Keratinocyte (primary cell): ENCODE measurements around the gene DHTKD1. TPM values are rescaled to one million over a fixed set of nuclear protein-coding genes. Genes with fewer than 3 reads are reported as not detected.

Source experiments
- DNase-seq: peaks from one replicate; pipeline ENCODE4 v3.0.0-alpha.2; 2011; ENCODE audit warnings: low read depth, missing footprints, low spot score
- FAIRE-seq: peaks from 2 replicates; lab custom pipeline; 2011; peaks lifted over from hg19 to GRCh38; lab: Jason Lieb, UNC
- H2AFZ ChIP-seq: 2 replicates; pipeline ENCODE4 v1.6.0; 2012; ENCODE audit warnings: low read length, control low read depth, inconsistent platforms; ENCODE audit not compliant: control insufficient read depth
- H3K27ac ChIP-seq: 2 replicates; pipeline ENCODE4 v1.5.1; 2011; ENCODE audit warnings: low read length; ENCODE audit not compliant: control insufficient read depth, insufficient read depth
- H3K27me3 ChIP-seq: 3 replicates; pipeline ENCODE4 v1.6.0; 2011; ENCODE audit warnings: low read length; ENCODE audit not compliant: control insufficient read depth, insufficient read depth; ENCODE audit errors: extremely low read depth
- H3K36me3 ChIP-seq, 2 experiments: 2 replicates in 1 of 2; 3 replicates in 1 of 2; pipeline ENCODE4 v1.5.1; 2011; ENCODE audit warnings: low read length in 2 of 2, mild to moderate bottlenecking in 1 of 2; ENCODE audit not compliant: control insufficient read depth in 2 of 2, insufficient read depth in 2 of 2; ENCODE audit errors: extremely low read depth in 1 of 2
- H3K4me1 ChIP-seq: 3 replicates; pipeline ENCODE4 v1.5.1; 2011; ENCODE audit warnings: low read length; ENCODE audit not compliant: control insufficient read depth, insufficient read depth; ENCODE audit errors: extremely low read depth
- H3K4me2 ChIP-seq: 3 replicates; pipeline ENCODE4 v1.6.0; 2011; ENCODE audit warnings: low read depth, low read length; ENCODE audit not compliant: control insufficient read depth, insufficient read depth; ENCODE audit errors: extremely low read depth
- H3K4me3 ChIP-seq, 3 experiments: fragments of 200-600 bp in 1 of 3; sonication (generic) in 1 of 3; 2 replicates in 2 of 3; 3 replicates in 1 of 3; pipeline ENCODE4 v1.5.1; 2011 to 2016; ENCODE audit warnings: low read length in 3 of 3, mild to moderate bottlenecking in 3 of 3, control low read depth in 2 of 3, inconsistent platforms in 1 of 3, low read depth in 1 of 3, mixed read lengths in 1 of 3, mixed run types in 1 of 3, moderate library complexity in 1 of 3; ENCODE audit not compliant: control insufficient read depth in 2 of 3, insufficient read depth in 2 of 3; ENCODE audit errors: extremely low read depth in 1 of 3
- H3K79me2 ChIP-seq: 2 replicates; pipeline ENCODE4 v1.6.0; 2012; ENCODE audit warnings: low read length; ENCODE audit not compliant: control insufficient read depth, insufficient read depth
- H3K9ac ChIP-seq: 3 replicates; pipeline ENCODE4 v1.6.0; 2011; ENCODE audit warnings: low read length; ENCODE audit not compliant: control insufficient read depth, insufficient read depth; ENCODE audit errors: extremely low read depth
- H3K9me1 ChIP-seq: 3 replicates; pipeline ENCODE4 v1.6.0; 2011; ENCODE audit warnings: low read length; ENCODE audit not compliant: control insufficient read depth, insufficient read depth; ENCODE audit errors: extremely low read depth
- H3K9me3 ChIP-seq: 2 replicates; pipeline ENCODE4 v1.5.1; 2012; ENCODE audit warnings: low read depth, low read length; ENCODE audit not compliant: control insufficient read depth
- H4K20me1 ChIP-seq: 3 replicates; pipeline ENCODE4 v1.6.0; 2011; ENCODE audit warnings: low read length; ENCODE audit not compliant: control insufficient read depth, insufficient read depth; ENCODE audit errors: extremely low read depth
- CTCF ChIP-seq, 3 experiments: IDR thresholded peaks in 1 of 3; conservative IDR thresholded peaks in 1 of 3; optimal IDR thresholded peaks in 1 of 3; 2 replicates in 2 of 3; 3 replicates in 1 of 3; pipeline versions ENCODE3 to v1.5.1; 2011; ENCODE audit warnings: low read length in 3 of 3, mild to moderate bottlenecking in 3 of 3, moderate library complexity in 2 of 3, control low read depth in 1 of 3, inconsistent platforms in 1 of 3; ENCODE audit not compliant: insufficient read depth in 2 of 3; ENCODE audit errors: extremely low read depth in 1 of 3
- EZH2 ChIP-seq: IDR thresholded peaks from one replicate; pipeline ENCODE4 v1.6.1; 2012; ENCODE audit warnings: inconsistent platforms, mild to moderate bottlenecking, low read length, moderate library complexity
- dilution Hi-C: fragments of 300-500 bp; cut with MboI; formaldehyde crosslinking; loops from one replicate; pipeline ENCODE4 v1.7.0; 2020; ENCODE audit warnings: low sequenced_read_pairs; ENCODE audit not compliant: extremely low pct_ligation_motif_present
- polyA plus RNA-seq, 5 experiments: library from polyadenylated mRNA; depleted of rRNA in 3 of 5; stranded (reverse) in 3 of 5; stranded (forward) in 1 of 5; unstranded in 1 of 5; fragments of >200 nt; gene quantifications; 1 replicate in 1 of 5; 2 replicates in 3 of 5; 3 replicates in 1 of 5; pipeline versions ENCODE4 v1.2.1 to v1.2.3, GENCODE V29; 2011 to 2012; ENCODE audit warnings: missing spikeins in 2 of 5, low read depth in 1 of 5, low replicate concordance in 1 of 5

The DHTKD1 gene
- polyA plus RNA-seq, 1 donor (not counting 4 experiments of a cell fraction or from before 2014, with no cell fraction given): 12.8 TPM

- DNase-seq: no peak
- TF ChIP-seq CTCF (optimal IDR thresholded peaks at IDR 0.05 in 1 of 3, IDR thresholded peaks at IDR 0.05 in 1 of 3, conservative IDR thresholded peaks at IDR 0.05 in 1 of 3; ENCODE audit: extremely low read depth in 1 of 3, insufficient read depth in 2 of 3, low read length in 3 of 3) (no peak), EZH2 (no peak)
- Histone ChIP-seq H3K9me3 (no peaks in the 10 kb centered on the region), H3K4me3 (no peak overlapping the region), H3K79me2 (no peaks in the 10 kb centered on the region), H3K27me3 (no peaks in the 10 kb centered on the region), H3K9ac (no peak overlapping the region), H3K4me2 (no peak overlapping the region), H3K4me1 (no peaks in the 10 kb centered on the region), H4K20me1 (peaks cover 2% of the 10 kb centered on the region), H3K27ac (no peak overlapping the region), H3K9me1 (no peaks in the 10 kb centered on the region), H3K36me3 (peaks cover 6 to 13% of the 10 kb centered on the region in 2 experiments), H2AFZ (no peak overlapping the region)
- FAIRE-seq: no peak
- dilution Hi-C loops: no loop called here
Measured at GRCh38 chr10:12162927-12163326, 94.2 kb downstream of the DHTKD1 start.

- no peak for TF ChIP-seq CTCF (optimal IDR thresholded peaks at IDR 0.05 in 1 of 3, IDR thresholded peaks at IDR 0.05 in 1 of 3, conservative IDR thresholded peaks at IDR 0.05 in 1 of 3; ENCODE audit: extremely low read depth in 1 of 3, insufficient read depth in 2 of 3, low read length in 3 of 3)
- no peak for TF ChIP-seq EZH2
- no peak overlapping the region for H3K4me3 ChIP-seq
- no peak overlapping the region for H2AFZ ChIP-seq
- H3K27ac ChIP-seq: no peak overlapping the region
- H3K4me2 ChIP-seq: no peak overlapping the region
- H3K4me1 ChIP-seq: no peaks in the 10 kb centered on the region
- DNase-seq (no peak), FAIRE-seq (no peak)
- dilution Hi-C loops: no loop called here
- H3K79me2 ChIP-seq: no peaks in the 10 kb centered on the region
- H3K9ac ChIP-seq: no peak overlapping the region
- H3K27me3 ChIP-seq: no peaks in the 10 kb centered on the region
- peaks cover 2% of the 10 kb centered on the region for H4K20me1 ChIP-seq
- no peaks in the 10 kb centered on the region for H3K9me1 ChIP-seq
- H3K36me3 ChIP-seq: peaks cover 6 to 10% of the 10 kb centered on the region in 2 experiments
- H3K9me3 ChIP-seq: no peaks in the 10 kb centered on the region
Measured at GRCh38 chr10:12164085-12164484, 95.3 kb downstream of the DHTKD1 start.
